H1 (cell line): ENCODE data around the gene HADH. TPM values are rescaled to one million over a fixed set of nuclear protein-coding genes. Genes with fewer than 3 reads are reported as not detected.

Experiments
- ATF2 ChIP-seq: IDR thresholded peaks from 2 replicates; pipeline ENCODE4 v1.6.1; 2012; ENCODE audit warnings: low read length, inconsistent platforms
- SRF ChIP-seq: IDR thresholded peaks from 2 replicates; pipeline ENCODE4 v1.6.1; 2011; ENCODE audit warnings: mild to moderate bottlenecking, low read depth, low read length, moderate library complexity
- polyA plus RNA-seq, 7 experiments: library from polyadenylated mRNA; depleted of rRNA in 3 of 7; stranded (reverse) in 5 of 7; unstranded in 2 of 7; fragments of >200 nt in 5 of 7; fragments of 200-250 nt in 2 of 7; gene quantifications; 1 replicate in 5 of 7; 2 replicates in 1 of 7; 4 replicates in 1 of 7; pipeline versions ENCODE4 v1.2.1 to v1.2.3, GENCODE V29; 2011 to 2013; ENCODE audit warnings: missing spikeins in 2 of 7, mixed read lengths in 2 of 7
- total RNA-seq: library from RNA; stranded (reverse); fragmentation: NEBNext Ultra II Directional; extraction: Animal tissue kit (Norgen Biotek cat#: 25700); gene quantifications from 2 replicates; pipeline ENCODE4 v1.2.1, GENCODE V29; 2021

Gene HADH
- total and polyA plus RNA-seq, 2 of the 8 experiments (the other 6 are each of a cell fraction or from before 2014, with no cell fraction given): 47.5 to 54.4 TPM

- TF ChIP-seq ATF2: no peak
- no peak for TF ChIP-seq SRF
Observed at GRCh38 chr4:107951551-107951950, 38.1 kb upstream of the HADH start (continued).
